GM21723 (cell line): ENCODE data around the gene DRC7.

ENCODE experiments used
- ATAC-seq: cut with Tn5 transposase; IDR thresholded peaks from one replicate; pipeline ENCODE4 v1.9.1; 2021; ENCODE audit warnings: mild to moderate bottlenecking, moderate library complexity; ENCODE audit not compliant: unreplicated experiment

Gene DRC7

DNA sequence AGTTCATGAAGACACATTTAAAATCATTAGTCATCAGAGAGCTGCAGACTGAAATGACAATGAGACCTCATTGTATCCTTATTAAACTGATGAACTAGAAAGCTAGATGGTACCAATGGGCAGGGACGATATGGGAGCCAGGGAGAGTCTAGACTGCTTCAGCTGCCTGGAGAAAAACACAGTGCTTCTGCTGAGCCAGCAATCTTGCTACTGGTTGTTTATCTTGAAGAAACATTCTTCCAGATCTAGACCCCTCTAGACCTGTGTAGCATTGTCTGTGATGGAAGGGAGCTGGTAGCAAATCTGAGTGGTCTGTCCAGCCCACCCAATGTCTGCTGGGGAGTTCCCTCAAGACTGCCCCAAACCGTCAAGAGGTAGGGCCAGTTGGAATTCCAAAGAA, 2.0 kb upstream of the DRC7 start:
- ATAC-seq: no peak

- no peak for ATAC-seq
Observed at GRCh38 chr16:57693550-57693949, 1.1 kb upstream of the DRC7 start.

DNA sequence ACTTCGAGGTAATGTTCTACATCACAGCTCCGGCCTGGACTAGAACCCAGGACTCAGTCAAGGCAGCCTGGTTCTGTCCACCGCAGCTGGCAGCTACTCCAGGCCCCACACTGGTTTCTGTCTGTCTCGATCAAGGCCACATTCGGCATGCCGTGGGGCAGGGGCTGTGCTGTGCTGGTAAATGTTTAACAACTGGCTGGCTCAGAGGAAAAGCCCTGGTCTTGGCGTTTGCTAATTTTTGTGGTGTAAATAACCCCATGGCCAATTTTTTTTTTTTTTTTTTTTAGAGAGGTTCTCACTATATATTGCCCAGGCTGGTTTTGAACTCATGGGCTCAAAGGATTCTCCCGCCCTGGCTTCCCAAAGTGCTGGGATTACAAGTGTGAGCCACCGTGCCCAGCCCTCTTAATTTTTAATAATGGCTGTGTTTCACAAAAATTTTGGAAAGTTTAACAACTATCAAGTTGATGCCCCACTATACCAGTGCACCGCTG, 328 bp upstream of the DRC7 start:
- no peak for ATAC-seq

DNA sequence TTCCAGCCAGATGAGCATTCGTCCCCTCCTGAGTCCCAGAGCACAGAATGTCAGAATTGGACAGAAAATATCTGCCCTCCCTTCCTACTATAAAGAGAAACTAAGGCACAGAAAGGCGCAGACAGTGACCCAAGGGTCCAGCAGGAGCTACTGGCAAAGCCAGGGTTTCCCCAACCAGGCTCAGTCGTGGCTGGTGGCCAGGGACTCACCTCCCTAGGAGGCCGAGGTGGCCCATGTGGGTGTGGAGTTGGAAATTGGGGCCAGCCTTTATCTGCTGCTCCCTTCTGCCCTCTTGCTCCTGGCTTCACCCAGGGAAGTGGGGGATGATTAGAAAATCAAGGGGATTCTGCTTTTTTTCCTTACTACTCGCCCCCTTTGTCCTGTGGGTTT, 1.1 kb downstream of the DRC7 start:
- ATAC-seq: no peak

DNA sequence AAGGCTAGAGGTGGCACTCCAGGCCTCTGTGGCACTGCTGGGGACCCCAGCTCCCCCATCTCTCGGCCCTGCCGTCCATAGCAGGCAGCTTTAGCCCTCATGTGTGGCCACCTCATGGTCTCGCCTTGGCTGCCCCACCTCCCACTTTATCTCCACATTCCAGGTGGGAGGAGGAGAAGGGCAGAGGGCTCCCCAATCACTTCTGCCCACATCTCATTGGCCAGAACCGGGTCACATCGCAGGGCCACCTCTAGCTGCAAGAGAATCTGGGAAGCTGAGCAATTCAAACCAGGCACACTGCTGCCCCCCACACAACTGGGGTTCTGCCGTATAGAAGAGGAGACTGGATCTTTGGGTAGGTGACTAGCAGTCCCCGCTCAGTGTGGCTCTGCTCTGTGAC, 1.6 kb downstream of the DRC7 start:
- ATAC-seq: no peak

DNA sequence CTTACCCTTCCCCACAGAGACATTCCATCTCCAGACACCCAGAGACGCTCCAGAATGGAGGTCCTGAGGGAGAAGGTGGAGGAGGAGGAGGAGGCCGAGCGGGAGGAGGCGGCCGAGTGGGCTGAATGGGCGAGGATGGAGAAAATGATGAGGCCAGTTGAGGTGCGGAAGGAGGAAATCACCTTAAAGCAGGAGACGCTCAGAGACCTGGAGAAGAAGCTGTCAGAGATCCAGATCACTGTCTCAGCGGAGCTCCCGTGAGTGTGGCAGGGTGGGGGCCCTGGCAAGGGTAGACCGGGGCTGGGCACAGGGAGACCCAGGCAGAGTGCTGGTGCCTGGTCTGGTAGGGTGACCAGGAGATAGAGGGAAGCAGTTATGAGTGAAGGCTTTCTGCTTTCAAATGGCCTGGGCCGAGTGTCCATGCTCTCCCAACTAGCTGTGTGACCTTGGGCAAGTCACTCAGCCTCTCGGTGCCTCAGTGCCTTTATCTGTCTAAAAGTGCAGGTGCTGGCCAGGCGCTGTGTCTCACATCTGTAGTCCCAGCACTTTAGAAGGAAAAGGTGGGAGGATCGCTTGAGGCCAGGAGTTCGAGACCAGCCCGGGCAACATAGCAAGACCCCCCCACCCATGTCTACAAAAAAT, 3.4 kb downstream of the DRC7 start:
- no peak for ATAC-seq

GRCh38 chr16:57698812-57699405, 4.3 kb downstream of the DRC7 start:
- no peak for ATAC-seq

- ATAC-seq: no peak
Observed at GRCh38 chr16:57699481-57699880, 4.9 kb downstream of the DRC7 start.

GRCh38 chr16:57699899-57700298, 5.3 kb downstream of the DRC7 start:
- ATAC-seq: no peak

DNA sequence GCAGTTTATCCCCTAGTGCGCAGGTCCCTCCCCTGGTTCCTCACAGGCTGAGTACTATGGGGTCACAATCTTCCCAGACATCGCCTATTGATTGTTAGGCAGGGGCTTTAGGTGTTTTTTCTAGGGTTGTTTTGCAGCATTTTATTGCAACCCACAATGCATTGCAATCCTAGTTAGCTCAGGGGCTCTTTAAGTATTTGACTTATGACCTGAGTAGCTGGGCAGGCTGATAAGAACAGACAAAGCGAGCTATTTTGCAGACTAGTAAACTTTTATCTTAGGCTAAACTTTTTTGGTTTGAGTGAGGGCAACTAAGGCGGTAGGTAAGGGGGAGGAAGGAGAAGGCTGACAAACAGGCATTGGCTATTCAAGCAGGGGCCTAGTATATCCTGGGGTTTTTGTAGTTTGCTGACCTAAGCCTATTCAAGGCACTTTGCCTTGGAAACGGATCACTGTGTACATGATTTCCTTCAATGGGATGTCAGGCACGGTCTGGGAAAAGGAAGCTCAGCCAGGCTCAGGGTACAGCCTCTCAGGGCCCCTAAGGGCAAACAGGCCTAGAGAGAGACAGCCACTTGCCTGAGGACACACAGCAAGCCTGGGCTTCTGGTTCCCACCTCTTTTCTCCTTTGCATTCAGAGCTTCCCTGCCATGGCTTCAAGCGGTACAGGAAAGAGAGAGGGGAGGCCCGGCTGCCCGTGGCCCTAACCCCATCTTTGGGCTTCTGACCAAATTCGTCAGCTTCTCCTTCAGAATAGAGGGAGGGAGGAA, 6.4 kb downstream of the DRC7 start:
- ATAC-seq: no peak

- no peak for ATAC-seq
Observed at GRCh38 chr16:57701759-57702371, 7.3 kb downstream of the DRC7 start.

GRCh38 chr16:57703416-57704010, 8.9 kb downstream of the DRC7 start:
- no peak for ATAC-seq

DNA sequence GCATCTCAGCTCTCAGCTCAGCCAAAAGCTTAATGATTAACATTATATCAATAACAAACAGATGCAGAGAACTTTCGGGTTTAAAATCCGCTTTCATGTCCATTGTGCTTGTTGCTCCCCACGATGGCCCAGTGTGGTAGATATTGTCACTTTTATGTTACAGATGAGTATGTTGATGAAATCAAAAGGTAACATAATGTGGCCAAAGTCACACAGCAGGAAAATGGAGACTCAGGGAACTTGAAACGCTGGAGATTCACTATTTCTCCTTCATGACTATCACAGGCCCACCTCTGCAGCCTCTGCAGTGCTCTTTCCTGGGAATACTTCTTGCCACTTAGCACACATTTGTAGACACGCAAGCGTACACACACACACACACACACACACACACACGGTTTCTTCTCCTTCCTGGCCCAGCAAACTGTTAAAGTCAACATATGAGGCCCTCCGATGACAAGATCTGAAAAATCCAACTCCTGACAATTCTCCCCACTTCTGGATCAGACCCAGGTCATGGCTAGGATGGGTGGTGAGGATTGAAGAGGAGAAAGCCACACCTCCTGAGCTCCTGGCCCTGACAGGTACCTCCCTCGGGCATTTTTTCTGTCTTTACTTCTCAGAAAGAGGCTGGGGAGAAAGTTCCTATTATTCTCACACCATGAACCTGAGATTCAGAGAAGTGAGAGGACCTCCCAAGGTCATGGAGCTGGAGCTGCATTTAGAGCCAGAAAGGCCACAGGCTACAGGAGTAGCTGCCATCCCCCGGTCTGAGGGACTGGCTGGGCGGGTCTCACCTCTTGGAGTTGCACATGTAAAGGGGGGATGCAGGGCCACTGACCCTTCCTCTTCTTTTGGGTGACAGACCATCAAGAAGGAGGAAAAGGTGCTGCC, 9.7 kb downstream of the DRC7 start:
- no peak for ATAC-seq

GRCh38 chr16:57704905-57705852, 10.6 kb downstream of the DRC7 start:
- ATAC-seq: no peak

DNA sequence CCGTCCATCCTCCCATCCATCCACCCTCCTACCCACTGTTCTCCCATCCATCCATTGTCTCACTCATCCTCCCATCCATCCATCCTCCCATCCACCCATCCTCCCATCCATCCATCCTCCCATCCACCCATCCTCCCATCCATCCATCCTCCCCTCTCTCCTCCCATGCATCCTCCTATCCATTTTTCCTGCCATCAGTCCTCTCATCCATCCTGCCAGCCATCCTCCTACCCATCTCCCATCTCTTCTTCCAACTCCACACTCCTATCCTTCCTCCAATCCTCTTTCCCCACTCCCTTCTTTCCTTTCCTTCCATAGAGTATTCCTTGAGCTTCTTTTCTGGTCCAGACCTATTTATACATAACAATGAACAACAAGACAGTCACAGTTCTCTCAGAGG, 12.1 kb downstream of the DRC7 start:
- no peak for ATAC-seq

DNA sequence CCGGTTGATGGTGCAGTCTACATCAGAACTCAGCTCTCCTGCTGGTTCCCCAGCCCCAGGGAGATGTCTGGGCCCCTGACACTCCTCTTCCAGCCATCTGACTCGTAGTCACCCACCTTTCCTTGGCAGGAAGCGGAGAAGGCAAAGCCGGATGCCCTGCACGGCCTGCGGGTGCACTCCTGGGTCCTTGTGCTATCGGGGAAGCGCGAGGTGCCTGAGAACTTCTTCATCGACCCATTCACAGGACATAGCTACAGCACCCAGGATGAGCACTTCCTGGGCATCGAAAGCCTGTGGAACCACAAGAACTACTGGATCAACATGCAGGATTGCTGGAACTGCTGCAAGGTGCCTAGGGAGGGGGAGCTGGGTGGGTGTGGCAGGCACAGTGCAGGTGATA, 12.7 kb downstream of the DRC7 start:
- ATAC-seq: no peak

GRCh38 chr16:57708168-57708567, 13.6 kb downstream of the DRC7 start:
- ATAC-seq: no peak

DNA sequence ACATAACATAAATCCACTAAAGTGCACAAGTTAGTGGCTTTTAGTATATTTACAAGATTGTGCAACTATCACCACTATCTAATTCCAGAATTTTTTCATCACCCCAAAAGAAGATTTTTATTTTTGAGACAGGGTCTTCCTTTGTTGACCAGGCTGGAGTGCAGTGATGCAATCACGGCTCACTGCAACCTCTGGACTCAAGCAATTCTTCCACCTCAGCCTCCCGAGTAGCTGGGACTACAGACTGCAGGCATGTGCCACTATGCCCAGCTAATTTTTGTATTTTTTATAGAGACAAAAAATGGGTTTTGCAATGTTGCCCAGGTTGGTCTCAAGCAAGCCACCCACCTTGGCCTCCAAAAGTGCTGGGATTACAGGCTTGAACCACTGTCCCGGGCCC, 15.1 kb downstream of the DRC7 start:
- no peak for ATAC-seq

GRCh38 chr16:57711346-57711745, 16.7 kb downstream of the DRC7 start:
- ATAC-seq: no peak
